Measurements from ENCODE around the gene TACC2.

TACC2 gene

DNA sequence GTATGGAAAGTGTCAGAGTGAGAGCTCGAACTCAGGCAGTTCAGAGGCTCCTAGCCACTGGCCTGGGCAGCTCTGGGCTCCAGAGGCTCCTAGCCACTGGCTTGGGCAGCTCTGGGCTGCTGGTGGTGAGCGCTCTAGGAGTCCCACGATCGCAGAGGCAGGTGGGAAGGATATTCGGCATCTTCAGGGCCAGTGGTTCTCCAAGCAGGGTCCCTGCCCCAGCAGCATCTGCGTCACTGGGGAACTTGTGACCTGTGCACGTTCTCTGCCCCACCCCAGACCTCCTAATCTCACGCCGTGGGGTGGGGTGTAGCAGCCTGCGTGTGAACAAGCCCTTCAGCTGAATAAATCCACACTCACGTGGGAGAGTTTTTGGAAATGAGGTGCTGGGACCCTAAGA lies 256.9 kb downstream of the TACC2 start:
- TF ChIP-seq, protein P1, sequence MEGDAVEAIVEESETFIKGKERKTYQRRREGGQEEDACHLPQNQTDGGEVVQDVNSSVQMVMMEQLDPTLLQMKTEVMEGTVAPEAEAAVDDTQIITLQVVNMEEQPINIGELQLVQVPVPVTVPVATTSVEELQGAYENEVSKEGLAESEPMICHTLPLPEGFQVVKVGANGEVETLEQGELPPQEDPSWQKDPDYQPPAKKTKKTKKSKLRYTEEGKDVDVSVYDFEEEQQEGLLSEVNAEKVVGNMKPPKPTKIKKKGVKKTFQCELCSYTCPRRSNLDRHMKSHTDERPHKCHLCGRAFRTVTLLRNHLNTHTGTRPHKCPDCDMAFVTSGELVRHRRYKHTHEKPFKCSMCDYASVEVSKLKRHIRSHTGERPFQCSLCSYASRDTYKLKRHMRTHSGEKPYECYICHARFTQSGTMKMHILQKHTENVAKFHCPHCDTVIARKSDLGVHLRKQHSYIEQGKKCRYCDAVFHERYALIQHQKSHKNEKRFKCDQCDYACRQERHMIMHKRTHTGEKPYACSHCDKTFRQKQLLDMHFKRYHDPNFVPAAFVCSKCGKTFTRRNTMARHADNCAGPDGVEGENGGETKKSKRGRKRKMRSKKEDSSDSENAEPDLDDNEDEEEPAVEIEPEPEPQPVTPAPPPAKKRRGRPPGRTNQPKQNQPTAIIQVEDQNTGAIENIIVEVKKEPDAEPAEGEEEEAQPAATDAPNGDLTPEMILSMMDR (IDR thresholded peaks at IDR 0.05; ENCODE audit: low read depth, low read length, missing control alignments), result no peak
- no peak overlapping the region for H3K4me3 ChIP-seq (ENCODE audit: low read depth, low read length)
- DNase-seq (ENCODE audit: low read depth), result no peak
- in situ Hi-C loops (cut with HindIII; ENCODE audit: low sequenced_read_pairs), result no loop called here

DNA sequence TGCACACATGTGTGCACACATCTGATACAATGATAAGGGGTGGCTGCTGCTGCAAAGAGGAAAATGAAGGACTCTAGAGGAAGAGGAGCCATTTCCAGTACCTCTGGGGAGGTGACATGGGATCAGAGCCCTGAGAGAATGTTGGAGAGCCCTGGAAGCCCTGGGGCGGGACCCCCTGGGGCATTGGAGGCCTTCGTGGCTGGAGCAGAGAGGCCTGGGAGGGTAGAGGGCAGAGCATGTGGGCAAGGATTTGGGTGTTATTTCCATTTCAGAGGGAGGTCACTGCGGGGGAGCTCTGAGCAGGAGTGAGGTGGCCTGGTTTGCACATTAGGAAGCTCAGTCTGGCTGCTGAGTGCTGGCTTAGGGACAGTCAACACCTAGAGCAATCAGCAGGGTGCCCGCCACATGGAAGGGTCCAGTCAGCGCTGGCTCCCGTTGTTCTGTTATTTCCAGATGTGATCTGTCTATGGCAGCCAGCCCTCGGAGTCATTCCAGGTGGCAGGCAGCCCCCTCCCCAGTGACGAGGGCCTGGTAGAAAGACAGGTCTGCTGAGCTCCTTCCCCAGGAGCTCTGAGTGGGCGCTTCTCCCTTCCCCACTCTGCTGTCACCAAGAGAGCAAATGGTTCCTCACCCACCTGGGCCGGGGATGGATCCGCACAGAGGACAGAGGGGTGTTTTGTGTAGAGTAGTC lies 258.0 kb downstream of the TACC2 start:
- TF ChIP-seq, protein P1 (IDR thresholded peaks at IDR 0.05; ENCODE audit: low read depth, low read length, missing control alignments), result no peak
- in situ Hi-C loops (cut with HindIII; ENCODE audit: low sequenced_read_pairs), result no loop called here
- H3K4me3 ChIP-seq (ENCODE audit: low read depth, low read length), result no peak overlapping the region
- no peak for DNase-seq (ENCODE audit: low read depth)

DNA sequence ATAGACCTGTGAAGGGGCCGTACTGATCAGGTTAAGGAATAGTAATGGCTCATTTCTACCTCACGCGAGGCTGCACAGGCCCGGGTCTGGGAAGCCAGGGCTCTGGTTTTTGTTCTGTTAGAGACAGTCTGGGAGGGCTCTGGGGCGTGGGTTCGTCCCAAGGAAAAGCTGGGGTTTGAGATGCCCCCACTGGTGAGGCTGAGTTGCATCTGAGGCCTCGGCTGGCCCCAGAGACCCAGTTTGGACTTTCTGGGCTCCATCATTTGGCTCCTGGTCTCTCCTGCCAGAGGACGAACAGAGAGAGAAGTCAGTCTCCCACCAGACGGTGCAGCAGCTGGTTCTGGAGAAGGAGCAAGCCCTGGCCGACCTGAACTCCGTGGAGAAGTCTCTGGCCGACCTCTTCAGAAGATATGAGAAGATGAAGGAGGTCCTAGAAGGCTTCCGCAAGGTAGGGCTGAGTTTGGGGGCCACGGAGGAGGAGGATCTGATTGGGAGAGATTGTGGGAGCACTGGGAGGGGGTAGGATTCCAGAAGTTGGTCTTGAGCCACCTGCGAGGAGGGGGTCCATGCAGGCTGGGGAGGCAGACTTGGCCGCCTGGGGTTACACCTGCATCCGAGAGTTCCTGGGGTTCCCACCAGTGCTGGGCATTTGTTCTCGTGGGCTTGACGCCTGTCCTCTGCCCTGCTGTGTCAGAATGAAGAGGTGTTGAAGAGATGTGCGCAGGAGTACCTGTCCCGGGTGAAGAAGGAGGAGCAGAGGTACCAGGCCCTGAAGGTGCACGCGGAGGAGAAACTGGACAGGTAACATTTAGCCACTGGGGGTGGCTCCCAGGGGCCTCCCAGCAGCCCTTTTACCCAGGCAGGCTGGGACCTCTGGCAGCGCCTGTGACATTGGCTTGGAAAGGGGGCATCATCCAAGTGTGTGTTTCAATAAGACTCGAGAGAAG lies 259.7 kb downstream of the TACC2 start:
- no peak for DNase-seq (ENCODE audit: low read depth)
- TF ChIP-seq, protein P1 (IDR thresholded peaks at IDR 0.05; ENCODE audit: low read depth, low read length, missing control alignments), result no peak
- in situ Hi-C loops (cut with HindIII; ENCODE audit: low sequenced_read_pairs), result no loop called here
- H3K4me3 ChIP-seq (ENCODE audit: low read depth, low read length), result no peak overlapping the region

DNA sequence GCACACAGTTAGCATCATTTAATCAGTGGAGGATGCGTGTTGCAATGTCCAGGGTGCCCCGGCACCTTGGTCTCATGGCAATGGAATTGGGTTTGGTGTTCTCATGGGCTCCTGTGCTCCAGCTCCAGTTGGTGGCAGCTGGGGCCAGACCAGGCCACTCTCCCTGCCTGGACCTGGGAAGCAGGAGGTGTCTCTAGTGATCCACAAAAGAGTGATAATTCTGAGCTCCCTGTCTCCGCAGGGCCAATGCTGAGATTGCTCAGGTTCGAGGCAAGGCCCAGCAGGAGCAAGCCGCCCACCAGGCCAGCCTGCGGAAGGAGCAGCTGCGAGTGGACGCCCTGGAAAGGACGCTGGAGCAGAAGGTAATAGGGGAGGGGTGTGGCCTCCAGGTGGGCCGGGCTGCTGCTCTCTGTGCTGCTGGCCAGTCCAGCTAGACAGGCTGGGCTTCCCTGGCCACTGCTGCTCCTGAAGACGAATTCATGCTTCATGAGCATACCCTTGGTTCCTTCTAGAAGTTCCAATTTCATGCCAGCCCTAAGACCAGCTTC lies 260.4 kb downstream of the TACC2 start:
- H3K4me3 ChIP-seq (ENCODE audit: low read depth, low read length), result no peak overlapping the region
- in situ Hi-C loops (cut with HindIII; ENCODE audit: low sequenced_read_pairs), result no loop called here
- TF ChIP-seq, protein P1 (IDR thresholded peaks at IDR 0.05; ENCODE audit: low read depth, low read length, missing control alignments), result no peak
- DNase-seq (ENCODE audit: low read depth), result no peak

DNA sequence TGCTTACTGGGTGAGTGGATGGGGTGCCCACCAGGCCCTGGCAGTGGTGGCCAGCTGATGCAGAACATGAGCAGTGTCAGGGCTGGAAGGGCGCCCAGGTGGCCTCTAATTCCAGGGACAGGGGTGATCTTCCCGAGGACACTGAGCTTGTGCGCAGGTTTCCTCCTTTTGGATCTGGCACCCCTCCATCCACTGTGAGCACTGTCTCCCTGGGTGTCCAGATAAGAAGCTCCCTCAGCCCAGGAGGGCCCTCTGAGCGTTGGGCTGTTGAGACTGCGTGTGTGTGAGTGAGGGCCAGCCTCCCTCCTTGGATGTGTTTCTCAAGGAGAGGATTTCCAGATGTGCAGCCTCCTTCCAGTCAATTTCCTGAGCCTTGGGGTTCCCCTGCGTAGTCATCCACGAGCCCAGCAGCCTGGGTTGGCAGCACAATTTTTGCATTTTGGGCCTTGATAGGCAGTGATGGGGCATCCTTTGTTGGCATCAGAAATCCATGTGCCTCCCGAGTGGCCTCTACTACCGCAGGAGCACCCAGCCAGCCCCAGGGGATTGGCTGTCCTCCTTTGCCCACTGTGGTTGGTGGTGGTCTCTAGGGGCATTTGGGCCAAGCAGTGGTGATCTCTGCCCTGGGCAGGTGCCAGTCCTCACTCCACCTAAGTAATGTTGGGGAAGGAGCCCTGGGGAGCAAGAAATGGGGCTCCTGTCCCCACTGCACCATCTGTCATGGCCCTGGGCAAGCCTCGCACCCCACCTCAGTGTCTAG lies 261.2 kb downstream of the TACC2 start:
- in situ Hi-C loops (cut with HindIII; ENCODE audit: low sequenced_read_pairs), result no loop called here
- no peak for DNase-seq (ENCODE audit: low read depth)
- TF ChIP-seq, protein P1 (IDR thresholded peaks at IDR 0.05; ENCODE audit: low read depth, low read length, missing control alignments), result no peak
- H3K4me3 ChIP-seq (ENCODE audit: low read depth, low read length), result no peak overlapping the region

Data from astrocyte of the cerebellum (primary cell).